Transverse colon (tissue), 4 donors: ENCODE results near the gene POLR2A. TPM values are rescaled to one million over a fixed set of nuclear protein-coding genes. Genes with fewer than 3 reads are reported as not detected.
"Not testable (repeated sequence)": the region's sequence is repeated elsewhere in the genome, so short reads cannot be mapped to it uniquely, and the experiment has no call there.

Experiments
- DNase-seq: peaks from one replicate; pipeline ENCODE4 v3.0.0-alpha.2; 2019
- H3K27ac ChIP-seq, 4 donors: fragments of 200-600 bp; sonication (generic); 2 replicates each; pipeline ENCODE4 v1.5.1; 2016 to 2018; ENCODE audit warnings: inconsistent platforms in 4 of 4
- H3K27me3 ChIP-seq: fragments of 200-600 bp; sonication (generic); 2 replicates; pipeline ENCODE4 v1.5.1; 2017; ENCODE audit warnings: inconsistent platforms
- H3K36me3 ChIP-seq, 4 donors: fragments of 200-600 bp; sonication (generic); 2 replicates each; pipeline ENCODE4 v1.5.1; 2017 to 2019; ENCODE audit warnings: inconsistent platforms in 4 of 4
- H3K4me1 ChIP-seq, 4 donors: fragments of 200-600 bp; sonication (generic); 2 replicates each; pipeline ENCODE4 v1.5.1; 2017 to 2020; ENCODE audit warnings: inconsistent platforms in 4 of 4
- H3K4me3 ChIP-seq, 4 donors: fragments of 200-600 bp; sonication (generic); 1 replicate in 1 of 4; 2 replicates in 3 of 4; pipeline versions ENCODE4 v1.5.1 to v1.6.1; 2017 to 2019; ENCODE audit warnings: inconsistent platforms in 4 of 4
- H3K9me3 ChIP-seq, 2 donors: fragments of 200-600 bp; sonication (generic); 2 replicates each; pipeline ENCODE4 v1.5.1; 2017 to 2019; ENCODE audit warnings: inconsistent platforms in 2 of 2
- EP300 ChIP-seq: sonication (generic); formaldehyde crosslinking; IDR thresholded peaks from one replicate; pipeline ENCODE4 v1.6.1; 2017; ENCODE audit warnings: antibody characterized with exemption, low read depth
- POLR2A ChIP-seq: fragments of 450-650 bp; IDR thresholded peaks from one replicate; pipeline ENCODE4 v1.6.1; 2016; ENCODE audit warnings: antibody characterized with exemption, mild to moderate bottlenecking, moderate library complexity
- POLR2AphosphoS5 ChIP-seq, 3 donors: sonication (generic); formaldehyde crosslinking; IDR thresholded peaks; one replicate each; pipeline ENCODE4 v1.6.1; 2016; ENCODE audit warnings: antibody characterized with exemption in 3 of 3
- WGBS, 2 donors: methylation state at CpG; one replicate each; pipeline ENCODE4 v1.1.5; 2018; ENCODE audit warnings: low coverage in 1 of 2; 5-methylcytosine and 5-hydroxymethylcytosine counted together
- in situ Hi-C, 4 donors: fragments of 200-750 bp; cut with MboI; loops; one replicate each; pipeline versions ENCODE4 v1.15.0 to v1.15.1; 2017; ENCODE audit warnings: low sequenced_read_pairs in 3 of 4, low pct_ligation_motif_present in 1 of 4, low pct_unique_long_range_greater_than_20kb in 1 of 4
- intact Hi-C: fragments of 100-400 bp; cut with DNase I; formaldehyde crosslinking; loops from one replicate; pipeline ENCODE4 v1.15.1; 2023; ENCODE audit warnings: low total_unique reads
- total RNA-seq, 4 donors: library from RNA; depleted of rRNA; stranded (reverse); fragments of >200 nt; gene quantifications; one replicate each; pipeline ENCODE4 v1.1.0, GENCODE V29; 2016
- TF ChIP-seq, protein P1 (sequence below), 5 experiments: fragments of 200-600 bp in 3 of 5; fragments of 450-650 bp in 2 of 5; sonication (generic) in 3 of 5; IDR thresholded peaks; 1 replicate in 2 of 5; 2 replicates in 3 of 5; pipeline ENCODE4 v1.5.1; 2016 to 2017; ENCODE audit warnings: antibody characterized with exemption in 5 of 5, inconsistent platforms in 3 of 5, mild to moderate bottlenecking in 2 of 5, moderate library complexity in 1 of 5

The POLR2A gene
- total RNA-seq, 4 donors from 2014 or later: 91.3 to 321 (median 127) TPM

DNA sequence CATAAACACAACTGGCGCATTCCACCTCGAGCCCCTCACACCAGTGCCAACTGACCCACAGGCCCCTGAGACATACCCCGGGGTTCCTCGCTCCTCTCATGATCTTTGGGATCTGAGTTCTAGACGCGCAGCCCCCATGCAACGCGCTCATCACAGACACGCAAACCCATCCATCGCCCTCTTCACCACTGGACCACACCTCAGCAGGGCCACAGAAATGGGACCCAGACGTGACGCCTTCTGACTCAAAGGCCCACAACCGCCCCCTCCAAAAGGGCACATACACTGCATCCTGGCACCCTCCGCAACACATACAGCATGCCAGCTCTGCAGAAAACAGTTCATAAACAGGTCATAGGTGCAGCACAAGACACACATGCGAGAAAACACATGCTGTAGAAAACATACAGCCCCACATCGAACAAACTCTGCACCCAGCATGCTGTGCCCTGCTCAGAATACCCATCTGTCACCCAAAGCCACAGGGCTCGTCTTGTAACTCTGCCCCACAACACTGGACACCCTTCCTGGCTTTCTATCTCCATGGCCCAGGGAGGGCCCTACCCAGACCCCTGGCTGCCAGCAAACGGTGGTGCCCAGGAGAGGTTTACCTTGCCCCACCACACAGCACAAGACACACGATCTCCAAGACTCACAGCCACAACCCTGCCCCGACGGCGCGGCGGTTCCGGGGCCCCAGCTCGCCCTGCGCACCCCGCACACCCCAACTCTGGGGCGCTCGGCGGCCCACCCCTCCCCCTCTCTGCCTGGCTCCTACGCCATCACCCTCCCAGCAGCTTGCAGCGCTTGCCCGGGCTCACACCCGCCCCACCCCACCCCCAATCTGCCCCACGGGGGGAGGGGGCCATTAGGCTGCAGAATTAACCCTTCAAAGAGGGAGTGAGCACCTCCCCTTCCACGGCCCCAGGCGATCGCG is 5.6 kb upstream of the POLR2A start:
- TF ChIP-seq, protein P1, sequence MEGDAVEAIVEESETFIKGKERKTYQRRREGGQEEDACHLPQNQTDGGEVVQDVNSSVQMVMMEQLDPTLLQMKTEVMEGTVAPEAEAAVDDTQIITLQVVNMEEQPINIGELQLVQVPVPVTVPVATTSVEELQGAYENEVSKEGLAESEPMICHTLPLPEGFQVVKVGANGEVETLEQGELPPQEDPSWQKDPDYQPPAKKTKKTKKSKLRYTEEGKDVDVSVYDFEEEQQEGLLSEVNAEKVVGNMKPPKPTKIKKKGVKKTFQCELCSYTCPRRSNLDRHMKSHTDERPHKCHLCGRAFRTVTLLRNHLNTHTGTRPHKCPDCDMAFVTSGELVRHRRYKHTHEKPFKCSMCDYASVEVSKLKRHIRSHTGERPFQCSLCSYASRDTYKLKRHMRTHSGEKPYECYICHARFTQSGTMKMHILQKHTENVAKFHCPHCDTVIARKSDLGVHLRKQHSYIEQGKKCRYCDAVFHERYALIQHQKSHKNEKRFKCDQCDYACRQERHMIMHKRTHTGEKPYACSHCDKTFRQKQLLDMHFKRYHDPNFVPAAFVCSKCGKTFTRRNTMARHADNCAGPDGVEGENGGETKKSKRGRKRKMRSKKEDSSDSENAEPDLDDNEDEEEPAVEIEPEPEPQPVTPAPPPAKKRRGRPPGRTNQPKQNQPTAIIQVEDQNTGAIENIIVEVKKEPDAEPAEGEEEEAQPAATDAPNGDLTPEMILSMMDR (IDR thresholded peaks at IDR 0.05): peak in 2 of 5 experiments; percentile 11 to 17
- TF ChIP-seq POLR2A: peak; percentile 7
- TF ChIP-seq POLR2AphosphoS5 (IDR thresholded peaks at IDR 0.05): no peak
- no peak for TF ChIP-seq EP300
- Histone ChIP-seq H3K4me3 (peak overlapping the region; percentile 70 to 100 (median 94)), H3K36me3 (no peaks in the 10 kb centered on the region), H3K27ac (peak overlapping the region; percentile 95 to 100 (median 99)), H3K27me3 (no peaks in the 10 kb centered on the region), H3K9me3 (no peaks in the 10 kb centered on the region), H3K4me1 (peaks cover 17 to 49% (median 33%) of the 10 kb centered on the region in 4 donors)
- intact Hi-C loops: no loop called here
- WGBS, 2 donors: 24% methylated on average over 33 of the region's 40 CpGs; no CpG with 5 or more reads in 1 of the 2 donors
- DNase-seq: peak; percentile 62
- in situ Hi-C loops: no loop called here

DNA sequence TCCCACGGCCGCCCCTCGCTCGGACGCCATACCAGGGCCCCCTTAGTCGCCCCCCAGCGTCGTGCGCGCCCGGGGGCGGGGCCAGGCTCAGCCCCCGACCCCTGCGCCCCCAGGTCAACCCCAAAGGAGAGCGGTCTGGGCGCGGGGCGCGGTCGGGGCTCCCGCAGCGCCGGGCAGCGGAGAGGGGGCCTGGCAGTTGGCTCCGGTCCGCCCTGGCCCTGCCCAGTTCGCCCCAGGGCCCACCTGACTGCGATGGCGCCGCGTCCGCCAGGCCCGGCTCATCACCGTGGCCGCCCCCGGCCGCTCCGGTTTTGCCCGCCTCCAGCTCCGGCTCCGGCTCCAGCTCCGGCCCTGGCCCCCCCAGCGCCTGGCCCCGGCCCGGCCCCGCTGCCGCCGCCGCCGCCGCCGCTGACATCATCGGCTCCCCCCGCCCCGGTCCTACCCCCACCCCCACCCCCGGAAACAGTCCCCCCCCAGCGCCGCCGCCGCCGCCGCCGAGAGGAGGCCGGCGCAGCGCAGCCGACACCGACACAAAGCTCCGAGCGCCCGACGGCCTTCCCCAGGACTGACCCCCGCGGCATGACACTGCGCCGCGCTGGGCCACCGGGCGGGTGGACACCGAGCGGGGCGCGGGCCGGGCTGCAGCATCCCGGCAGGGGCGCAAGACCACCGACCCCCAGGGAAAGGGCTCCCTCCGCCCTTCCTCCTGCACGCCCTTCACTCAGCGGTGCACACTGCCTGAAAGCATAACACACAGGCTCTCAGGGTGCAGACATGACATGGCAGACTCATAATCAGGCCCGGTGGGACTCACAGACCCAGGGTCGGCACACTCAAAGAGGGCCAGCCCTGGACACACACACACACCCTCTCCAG is 4.7 kb upstream of the POLR2A start, which contains the start of gene ZBTB4:
Gene ZBTB4, minus strand, starts transcription at position 419 of the 876 bp plus-strand sequence. CDS start 12,830 bp downstream, outside the sequence.
- in situ Hi-C loops (no loop called here), intact Hi-C loops (no loop called here)
- Histone ChIP-seq H3K27me3 (no peaks in the 10 kb centered on the region), H3K9me3 (no peaks in the 10 kb centered on the region), H3K27ac (peak within 1 kb of the TSS; percentile 95 to 100 (median 99)), H3K36me3 (no peaks in the 10 kb centered on the region), H3K4me1 (peaks cover 17 to 49% (median 33%) of the 10 kb centered on the region in 4 donors), H3K4me3 (peak within 1 kb of the TSS; percentile 70 to 100 (median 94))
- DNase-seq: peak; percentile 66
- TF ChIP-seq, protein P1 (IDR thresholded peaks at IDR 0.05): no peak
- TF ChIP-seq POLR2AphosphoS5 (IDR thresholded peaks at IDR 0.05) (peak; percentile 59 to 81 (median 76)), EP300 (no peak), POLR2A (peak; percentile 62)
- WGBS, 2 donors: 1% methylated on average over 29 of the region's 92 CpGs; no CpG with 5 or more reads in 1 of the 2 donors

DNA sequence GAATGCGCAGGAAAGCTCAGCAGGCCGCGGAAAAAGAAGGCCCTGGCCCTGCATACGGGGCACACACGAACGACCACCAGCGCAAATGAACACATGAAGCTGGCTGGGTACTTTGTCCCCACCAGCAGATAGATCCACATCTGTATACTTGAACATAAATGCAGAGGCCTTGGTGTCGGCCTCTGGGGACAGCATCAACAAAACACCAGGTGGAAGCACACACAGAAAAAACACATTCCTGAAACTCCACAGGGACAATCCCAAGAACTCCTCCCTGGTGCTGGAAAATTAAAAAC is 4.1 kb upstream of the POLR2A start:
- no peak for DNase-seq
- no peaks in the 10 kb centered on the region for H3K36me3 ChIP-seq
- intact Hi-C loops (no loop called here), in situ Hi-C loops (no loop called here)
- 4% methylated on average over 8 of the region's 8 CpGs; no CpG with 5 or more reads in 1 of the 2 donors for WGBS, 2 donors
- H3K27me3 ChIP-seq: no peaks in the 10 kb centered on the region
- H3K9me3 ChIP-seq: no peaks in the 10 kb centered on the region
- H3K4me3 ChIP-seq: peak overlapping the region; percentile 42 to 99 (median 80)
- H3K27ac ChIP-seq: peak overlapping the region; percentile 95 to 100 (median 99)
- peaks cover 17 to 48% (median 33%) of the 10 kb centered on the region in 4 donors for H3K4me1 ChIP-seq
- TF ChIP-seq, protein P1 (IDR thresholded peaks at IDR 0.05): peak in 3 of 5 experiments; percentile 2 to 24 (median 18)
- TF ChIP-seq POLR2AphosphoS5 (IDR thresholded peaks at IDR 0.05): no peak

DNA sequence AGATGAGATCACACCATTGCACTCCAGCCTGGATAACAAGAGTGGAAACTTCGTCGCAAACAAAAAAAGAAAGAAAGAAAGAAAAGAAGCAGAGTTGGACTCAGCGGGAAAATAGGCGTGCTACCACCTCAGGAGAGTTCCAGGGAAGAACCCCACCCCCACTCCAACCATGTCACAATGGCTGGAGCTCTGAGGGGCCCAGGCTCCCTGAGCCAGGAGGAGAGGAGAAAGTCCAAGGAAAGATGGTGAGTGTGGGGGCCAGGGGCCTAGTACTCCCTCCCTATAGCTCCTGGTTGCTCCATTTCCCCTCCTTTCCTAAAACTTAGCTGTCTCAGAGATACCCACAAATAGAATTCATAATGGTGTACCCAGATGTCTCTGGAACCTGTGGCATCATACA is 2.9 kb upstream of the POLR2A start, which contains the start of gene SLC35G6:
Gene SLC35G6, plus strand, starts transcription at position 172 of the 400 bp plus-strand sequence. Its CDS starts 71 bp downstream, at position 243.
- H3K9me3 ChIP-seq, H3K27me3 ChIP-seq, intact Hi-C loops, in situ Hi-C loops, DNase-seq, H3K36me3 ChIP-seq: not testable (repeated sequence)
- 97% methylated on average over 4 of the region's 4 CpGs; no CpG with 5 or more reads in 1 of the 2 donors for WGBS, 2 donors
- H3K4me1 ChIP-seq: peaks cover 14 to 48% (median 34%) of the 10 kb centered on the region in 4 donors
- H3K4me3 ChIP-seq: peak within 1 kb of the TSS in 1 of 4 donors; percentile 90
- H3K27ac ChIP-seq: peak within 1 kb of the TSS; percentile 99 to 100 (median 99)

DNA sequence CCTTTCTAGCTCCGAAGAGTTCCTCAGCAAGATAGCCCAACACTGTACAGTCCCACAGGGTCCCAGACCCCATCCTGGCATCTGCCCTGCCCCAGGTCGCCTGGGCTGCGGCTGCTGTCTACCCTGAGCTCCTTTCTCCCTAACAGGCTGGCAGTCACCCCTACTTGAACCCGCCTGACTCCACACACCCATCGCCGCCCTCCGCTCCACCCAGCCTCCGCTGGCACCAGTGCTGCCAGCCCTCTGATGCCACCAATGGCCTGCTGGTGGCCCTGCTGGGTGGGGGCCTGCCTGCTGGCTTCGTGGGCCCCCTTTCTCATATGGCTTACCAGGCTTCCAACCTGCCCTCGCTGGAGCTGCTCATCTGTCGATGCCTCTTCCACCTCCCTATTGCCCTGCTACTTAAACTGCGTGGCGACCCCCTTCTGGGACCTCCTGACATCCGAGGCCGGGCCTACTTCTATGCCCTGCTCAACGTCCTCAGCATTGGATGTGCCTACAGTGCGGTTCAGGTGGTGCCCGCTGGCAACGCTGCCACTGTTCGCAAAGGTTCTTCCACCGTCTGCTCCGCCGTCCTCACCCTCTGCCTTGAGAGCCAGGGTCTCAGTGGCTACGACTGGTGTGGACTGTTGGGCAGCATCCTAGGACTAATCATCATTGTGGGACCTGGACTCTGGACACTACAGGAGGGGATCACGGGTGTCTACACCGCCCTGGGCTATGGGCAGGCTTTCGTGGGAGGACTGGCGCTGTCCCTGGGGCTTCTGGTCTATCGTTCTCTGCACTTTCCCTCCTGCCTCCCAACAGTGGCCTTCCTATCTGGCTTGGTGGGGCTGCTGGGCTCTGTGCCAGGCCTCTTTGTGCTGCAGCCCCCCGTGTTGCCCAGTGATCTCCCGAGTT is 2.1 kb upstream of the POLR2A start:
- H3K4me3 ChIP-seq, intact Hi-C loops, in situ Hi-C loops, H3K36me3 ChIP-seq, H3K27me3 ChIP-seq, H3K9me3 ChIP-seq, DNase-seq: not testable (repeated sequence)
- WGBS, 2 donors: 90% methylated on average over 30 of the region's 31 CpGs; no CpG with 5 or more reads in 1 of the 2 donors
- peaks cover 17 to 48% (median 36%) of the 10 kb centered on the region in 4 donors for H3K4me1 ChIP-seq
- peak overlapping the region; percentile 97 to 99 (median 98) for H3K27ac ChIP-seq

DNA sequence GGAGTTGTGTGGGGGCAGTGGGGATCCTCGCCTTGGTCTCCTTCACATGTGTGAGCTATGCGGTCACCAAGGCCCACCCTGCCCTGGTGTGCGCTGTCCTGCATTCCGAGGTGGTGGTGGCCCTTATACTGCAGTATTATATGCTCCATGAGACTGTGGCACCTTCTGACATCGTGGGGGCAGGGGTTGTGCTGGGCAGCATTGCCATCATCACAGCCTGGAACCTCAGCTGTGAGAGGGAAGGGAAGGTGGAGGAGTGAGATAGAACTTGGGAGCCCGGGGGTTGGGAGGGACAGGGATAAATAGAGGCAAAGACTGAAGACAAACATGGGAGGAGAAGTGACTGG is 1.5 kb upstream of the POLR2A start:
- DNase-seq, H3K9me3 ChIP-seq, H3K36me3 ChIP-seq, in situ Hi-C loops, H3K27me3 ChIP-seq, intact Hi-C loops: not testable (repeated sequence)
- Histone ChIP-seq H3K4me1 (peaks cover 22 to 48% (median 39%) of the 10 kb centered on the region in 4 donors), H3K27ac (peak overlapping the region; percentile 97 to 99 (median 98)), H3K4me3 (peak overlapping the region in 1 of 4 donors; percentile 68)
- 71 to 79% methylated on average over 1 to 6 of the region's 6 CpGs for WGBS, 2 donors
